ENCODE data around the gene RFX6.

- TF ChIP-seq CTCF (IDR thresholded peaks at IDR 0.05 in 4 of 5, conservative IDR thresholded peaks at IDR 0.05 in 1 of 5) (no peak), POLR2A (IDR thresholded peaks at IDR 0.05) (no peak)
Measured at GRCh38 chr6:116966675-116967576, 89.9 kb downstream of the RFX6 start.

All from gastrocnemius medialis (tissue), 4 donors.